Neural progenitor cell (in vitro differentiated cells): ENCODE results near the gene TAS2R16.
"Not testable (repeated sequence)": the region's sequence is repeated elsewhere in the genome, so short reads cannot be mapped to it uniquely, and the experiment has no call there.

Experiments used
- CTCF ChIP-seq: fragments of 200-600 bp; sonication (generic); IDR thresholded peaks from 2 replicates; pipeline ENCODE4 v1.5.1; 2017; ENCODE audit warnings: antibody characterized with exemption, mild to moderate bottlenecking
- EZH2 ChIP-seq: fragments of 200-600 bp; sonication (generic); IDR thresholded peaks from 2 replicates; pipeline ENCODE4 v1.6.1; 2017; ENCODE audit warnings: antibody characterized with exemption, mild to moderate bottlenecking, moderate library complexity
- EZH2phosphoT487 ChIP-seq: fragments of 200-600 bp; sonication (generic); IDR thresholded peaks from 2 replicates; pipeline ENCODE4 v1.6.1; 2017; ENCODE audit warnings: antibody characterized with exemption

- not testable (repeated sequence) for TF ChIP-seq EZH2, CTCF, EZH2phosphoT487
Observed at GRCh38 chr7:122953678-122954077, 41.8 kb downstream of the TAS2R16 start.
